T-cell (primary cell): Measurements from ENCODE around the gene SUGCT. TPM values are rescaled to one million over a fixed set of nuclear protein-coding genes. Genes with fewer than 3 reads are reported as not detected.

ENCODE experiments used
- ATAC-seq, 4 experiments: fragments of 200-7000 bp in 3 of 4; fragments of 150-1000 bp in 1 of 4; cut with Tn5 transposase; replicated peaks in 1 of 4; 1 replicate in 3 of 4; 2 replicates in 1 of 4; pipeline ENCODE4 v1.10.0; 2021; ENCODE audit warnings: moderate library complexity in 3 of 4, mild to moderate bottlenecking in 2 of 4, moderate number of reproducible peaks in 1 of 4
- CTCF ChIA-PET, 2 donors: fragments of 300-600 bp; sonication (Branson Sonifier 250); formaldehyde crosslinking; loops; one replicate each; lab custom pipeline; 2022; ENCODE audit warnings: antibody characterized with exemption in 2 of 2; lab: Charles Lee
- POLR2A ChIA-PET, 2 donors: fragments of 300-600 bp; sonication (Branson Sonifier 250); formaldehyde crosslinking; loops; one replicate each; lab custom pipeline; 2022; ENCODE audit warnings: antibody characterized with exemption in 2 of 2; lab: Charles Lee
- DNase-seq, 35 experiments: peaks; one replicate each; pipeline versions ENCODE4 v3.0.0 to v3.0.0-alpha.2; 2013 to 2023
- H3K27ac ChIP-seq: one replicate; pipeline ENCODE4 v1.5.1; 2013; ENCODE audit warnings: low read length
- H3K27me3 ChIP-seq, 2 experiments: replicated peaks in 1 of 2; 1 replicate in 1 of 2; 2 replicates in 1 of 2; pipeline versions ENCODE4 v1.6.1 to v1.7.0; 2013; ENCODE audit warnings: low read length in 1 of 2, mixed read lengths in 1 of 2; ENCODE audit not compliant: control insufficient read depth in 2 of 2, insufficient read depth in 2 of 2; ENCODE audit errors: extremely low read depth in 1 of 2
- H3K36me3 ChIP-seq, 2 donors: 1 replicate in 1 of 2; 2 replicates in 1 of 2; pipeline versions ENCODE4 v1.6.1 to v1.7.0; 2013; ENCODE audit warnings: low read length in 1 of 2; ENCODE audit not compliant: control insufficient read depth in 2 of 2, insufficient read depth in 1 of 2; ENCODE audit errors: extremely low read depth in 1 of 2
- H3K4me1 ChIP-seq, 2 experiments: 1 replicate in 1 of 2; 2 replicates in 1 of 2; pipeline versions ENCODE4 v1.6.1 to v1.7.0; 2013; ENCODE audit warnings: low read length in 2 of 2, mixed read lengths in 1 of 2; ENCODE audit not compliant: insufficient read depth in 2 of 2, control insufficient read depth in 1 of 2; ENCODE audit errors: extremely low read depth in 1 of 2
- H3K4me3 ChIP-seq, 2 donors: 1 replicate in 1 of 2; 2 replicates in 1 of 2; pipeline versions ENCODE4 v1.5.1 to v1.7.0; 2013; ENCODE audit warnings: mild to moderate bottlenecking in 2 of 2, low read length in 1 of 2, moderate library complexity in 1 of 2; ENCODE audit not compliant: control insufficient read depth in 1 of 2; ENCODE audit errors: extremely low read depth in 1 of 2
- H3K9me3 ChIP-seq: 2 replicates; pipeline ENCODE4 v1.7.0; 2013
- H3K27ac Mint-ChIP-seq, 2 donors: one replicate each; pipeline ENCODE4 v1.8.0; 2020 to 2021; ENCODE audit warnings: mild to moderate bottlenecking in 2 of 2, mixed read lengths in 2 of 2
- H3K27me3 Mint-ChIP-seq, 2 donors: one replicate each; pipeline ENCODE4 v1.8.0; 2021 to 2022; ENCODE audit warnings: mixed read lengths in 2 of 2
- H3K36me3 Mint-ChIP-seq: one replicate; pipeline ENCODE4 v1.8.0; 2021; ENCODE audit warnings: mixed read lengths
- H3K4me1 Mint-ChIP-seq, 3 donors: one replicate each; pipeline ENCODE4 v1.8.0; 2020 to 2022; ENCODE audit warnings: mixed read lengths in 3 of 3, mild to moderate bottlenecking in 1 of 3
- H3K4me3 Mint-ChIP-seq, 3 donors: one replicate each; pipeline ENCODE4 v1.8.0; 2020 to 2022; ENCODE audit warnings: mild to moderate bottlenecking in 3 of 3, mixed read lengths in 3 of 3, moderate library complexity in 3 of 3
- H3K9me3 Mint-ChIP-seq, 3 donors: one replicate each; pipeline ENCODE4 v1.8.0; 2020 to 2022; ENCODE audit warnings: mixed read lengths in 3 of 3
- WGBS: methylation state at CpG from one replicate; pipeline ENCODE4 v1.1.5; 2013; ENCODE audit warnings: missing lambda C conversion rate; ENCODE audit not compliant: insufficient coverage; 5-methylcytosine and 5-hydroxymethylcytosine counted together
- total RNA-seq, 35 experiments: library from RNA in 6 of 35; stranded (reverse) in 6 of 35; fragments of 120-200 nt in 1 of 35; gene quantifications; one replicate each; pipeline versions ENCODE4 v1.2.1 to v1.2.4 and lab custom pipeline; 2013 to 2026

The SUGCT gene
- total RNA-seq, 5 donors from 2014 or later (not counting 1 experiment from before 2014, with no cell fraction given): 1.3 to 3.1 (median 2.3) TPM

GRCh38 chr7:40316176-40316575, 181.4 kb downstream of the SUGCT start:
- 29% methylated on average over 1 of the region's 3 CpGs for WGBS

DNA sequence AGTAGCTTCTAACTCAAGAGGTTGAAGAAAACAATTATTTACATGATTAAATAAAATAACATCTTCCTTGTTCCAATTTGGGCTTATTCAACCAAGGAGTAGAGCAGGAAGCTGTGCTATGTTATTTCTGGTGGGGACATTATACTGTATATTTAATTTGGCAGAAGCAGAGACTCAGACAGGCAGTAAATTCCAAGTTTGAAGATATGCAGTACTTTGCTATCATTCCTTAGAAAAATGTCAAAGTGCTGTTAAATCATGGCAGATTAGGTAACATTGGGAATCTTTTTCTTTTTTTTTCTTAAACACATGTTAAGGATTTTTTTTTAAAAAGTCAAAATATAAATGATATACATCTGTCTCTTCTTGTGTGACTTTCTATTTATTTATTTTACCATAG, 190.1 kb downstream of the SUGCT start:
- ATAC-seq (no peak), DNase-seq (no peak)
- CTCF ChIA-PET: interaction anchor here in 1 of 2 donors (0.7 kb wide), 1 partner anchor 231 kb away, joined by 4 read pairs; no protein-coding TSS in a partner anchor
- Histone ChIP-seq H3K9me3 (no peaks in the 10 kb centered on the region), H3K4me1 (no peaks in the 10 kb centered on the region), H3K27ac (no peak overlapping the region), H3K36me3 (no peaks in the 10 kb centered on the region), H3K27me3 (no peaks in the 10 kb centered on the region), H3K4me3 (no peak overlapping the region)
- no peak overlapping the region for H3K4me3 Mint-ChIP-seq
- POLR2A ChIA-PET: interaction anchor here in 1 of 2 donors (0.6 kb wide), 1 partner anchor 8 kb away, joined by 3 read pairs; no protein-coding TSS in a partner anchor
- H3K9me3 Mint-ChIP-seq: no peaks in the 10 kb centered on the region
- H3K27ac Mint-ChIP-seq: no peak overlapping the region
- no peaks in the 10 kb centered on the region for H3K27me3 Mint-ChIP-seq
- no peaks in the 10 kb centered on the region for H3K36me3 Mint-ChIP-seq
- H3K4me1 Mint-ChIP-seq: no peaks in the 10 kb centered on the region

More at GRCh38 chr7:40316176-40316575, 181.4 kb downstream of the SUGCT start:
- no peaks in the 10 kb centered on the region for H3K27me3 ChIP-seq
- DNase-seq: no peak
- Mint-ChIP-seq H3K36me3 (no peaks in the 10 kb centered on the region), H3K27me3 (no peaks in the 10 kb centered on the region), H3K4me3 (no peak overlapping the region), H3K9me3 (no peaks in the 10 kb centered on the region), H3K27ac (no peak overlapping the region), H3K4me1 (no peaks in the 10 kb centered on the region)
- H3K9me3 ChIP-seq: no peaks in the 10 kb centered on the region
- ATAC-seq: no peak
- H3K4me3 ChIP-seq: no peak overlapping the region
- H3K27ac ChIP-seq: no peak overlapping the region
- H3K4me1 ChIP-seq: no peaks in the 10 kb centered on the region
- ChIA-PET POLR2A (interaction anchor here in 1 of 2 donors (0.6 kb wide), 2 partner anchors 8 to 43 kb away, joined by 3 read pairs; no protein-coding TSS in a partner anchor), CTCF (no interaction called here)
- H3K36me3 ChIP-seq: no peaks in the 10 kb centered on the region

GRCh38 chr7:40327113-40327512, 192.3 kb downstream of the SUGCT start:
- no peaks in the 10 kb centered on the region for H3K4me1 Mint-ChIP-seq
- H3K27ac Mint-ChIP-seq: no peak overlapping the region
- no peak for ATAC-seq
- H3K4me3 ChIP-seq: no peak overlapping the region
- POLR2A ChIA-PET: no interaction called here
- no peaks in the 10 kb centered on the region for H3K27me3 Mint-ChIP-seq
- no peaks in the 10 kb centered on the region for H3K36me3 ChIP-seq
- no peak overlapping the region for H3K27ac ChIP-seq
- no peaks in the 10 kb centered on the region for H3K4me1 ChIP-seq
- no peaks in the 10 kb centered on the region for H3K27me3 ChIP-seq
- H3K36me3 Mint-ChIP-seq: no peaks in the 10 kb centered on the region
- no peaks in the 10 kb centered on the region for H3K9me3 ChIP-seq
- CTCF ChIA-PET: no interaction called here
- DNase-seq: no peak
- no peaks in the 10 kb centered on the region for H3K9me3 Mint-ChIP-seq
- 63% methylated on average over 1 of the region's 2 CpGs for WGBS
- no peak overlapping the region for H3K4me3 Mint-ChIP-seq

- POLR2A ChIA-PET: no interaction called here
- Histone ChIP-seq H3K4me3 (no peak overlapping the region), H3K4me1 (no peaks in the 10 kb centered on the region), H3K9me3 (no peaks in the 10 kb centered on the region), H3K27ac (no peak overlapping the region), H3K27me3 (no peaks in the 10 kb centered on the region), H3K36me3 (no peaks in the 10 kb centered on the region)
- no peak overlapping the region for H3K4me3 Mint-ChIP-seq
- CTCF ChIA-PET: interaction anchor here in 1 of 2 donors (1.0 kb wide), 1 partner anchor 1377 kb away, joined by 3 read pairs; no protein-coding TSS in a partner anchor
- ATAC-seq: no peak
- no peaks in the 10 kb centered on the region for H3K27me3 Mint-ChIP-seq
- no peaks in the 10 kb centered on the region for H3K4me1 Mint-ChIP-seq
- H3K27ac Mint-ChIP-seq: no peak overlapping the region
- H3K9me3 Mint-ChIP-seq: no peaks in the 10 kb centered on the region
- DNase-seq: no peak
- no peaks in the 10 kb centered on the region for H3K36me3 Mint-ChIP-seq
Measured at GRCh38 chr7:40327873-40328272, 193.1 kb downstream of the SUGCT start.

GRCh38 chr7:40329601-40330153, 194.9 kb downstream of the SUGCT start:
- H3K36me3 ChIP-seq: no peaks in the 10 kb centered on the region
- H3K27ac Mint-ChIP-seq: no peak overlapping the region
- no peaks in the 10 kb centered on the region for H3K9me3 ChIP-seq
- H3K4me3 ChIP-seq: no peak overlapping the region
- WGBS: no CpG with 5 or more reads among the region's 1 CpG
- DNase-seq: peak in 1 of 35 experiments; percentile 40
- H3K27me3 Mint-ChIP-seq: no peaks in the 10 kb centered on the region
- H3K9me3 Mint-ChIP-seq: no peaks in the 10 kb centered on the region
- ATAC-seq: no peak
- ChIA-PET POLR2A (no interaction called here), CTCF (no interaction called here)
- no peaks in the 10 kb centered on the region for H3K4me1 ChIP-seq
- H3K4me3 Mint-ChIP-seq: no peak overlapping the region
- H3K4me1 Mint-ChIP-seq: no peaks in the 10 kb centered on the region
- no peak overlapping the region for H3K27ac ChIP-seq
- no peaks in the 10 kb centered on the region for H3K36me3 Mint-ChIP-seq
- no peaks in the 10 kb centered on the region for H3K27me3 ChIP-seq

- POLR2A ChIA-PET: no interaction called here
- Histone ChIP-seq H3K4me3 (no peak overlapping the region), H3K9me3 (no peaks in the 10 kb centered on the region), H3K36me3 (no peaks in the 10 kb centered on the region), H3K27me3 (no peaks in the 10 kb centered on the region), H3K27ac (no peak overlapping the region), H3K4me1 (no peaks in the 10 kb centered on the region)
- Mint-ChIP-seq H3K9me3 (no peaks in the 10 kb centered on the region), H3K27me3 (no peaks in the 10 kb centered on the region), H3K4me1 (no peaks in the 10 kb centered on the region), H3K27ac (no peak overlapping the region), H3K36me3 (no peaks in the 10 kb centered on the region), H3K4me3 (no peak overlapping the region)
- CTCF ChIA-PET: interaction anchor here in 1 of 2 donors (0.8 kb wide), 1 partner anchor 9 kb away, joined by 3 read pairs; no protein-coding TSS in a partner anchor
- DNase-seq (no peak), ATAC-seq (no peak)
- WGBS: 83% methylated on average over 2 of the region's 5 CpGs
Measured at GRCh38 chr7:40330408-40330807, 195.6 kb downstream of the SUGCT start.
